GM12872 (cell line): Measurements from ENCODE around the gene DENND1C.

Source experiments
- CTCF ChIP-seq: IDR thresholded peaks from 3 replicates; pipeline ENCODE4 v1.5.1; 2011; ENCODE audit warnings: low read depth, mild to moderate bottlenecking, low read length, moderate library complexity; ENCODE audit not compliant: insufficient read depth

Gene DENND1C

GRCh38 chr19:6480848-6481415 lies 655 bp downstream of the DENND1C start:
- TF ChIP-seq CTCF: no peak

GRCh38 chr19:6479836-6480398 lies 1.7 kb downstream of the DENND1C start:
- TF ChIP-seq CTCF: no peak

- TF ChIP-seq CTCF: no peak
These were observed 2.8 kb downstream of the DENND1C start for GRCh38 chr19:6478815-6479214.

- TF ChIP-seq CTCF: no peak
These were observed 4.6 kb downstream of the DENND1C start for GRCh38 chr19:6476896-6477431.

GRCh38 chr19:6476155-6476895 lies 5.3 kb downstream of the DENND1C start:
- TF ChIP-seq CTCF: no peak

- TF ChIP-seq CTCF: no peak
These were observed 6.1 kb downstream of the DENND1C start for GRCh38 chr19:6475321-6476108.

- TF ChIP-seq CTCF: no peak
These were observed 7.9 kb downstream of the DENND1C start for GRCh38 chr19:6473647-6474046.
